Measurements from ENCODE around the gene OR2F1.

Gene OR2F1

DNA sequence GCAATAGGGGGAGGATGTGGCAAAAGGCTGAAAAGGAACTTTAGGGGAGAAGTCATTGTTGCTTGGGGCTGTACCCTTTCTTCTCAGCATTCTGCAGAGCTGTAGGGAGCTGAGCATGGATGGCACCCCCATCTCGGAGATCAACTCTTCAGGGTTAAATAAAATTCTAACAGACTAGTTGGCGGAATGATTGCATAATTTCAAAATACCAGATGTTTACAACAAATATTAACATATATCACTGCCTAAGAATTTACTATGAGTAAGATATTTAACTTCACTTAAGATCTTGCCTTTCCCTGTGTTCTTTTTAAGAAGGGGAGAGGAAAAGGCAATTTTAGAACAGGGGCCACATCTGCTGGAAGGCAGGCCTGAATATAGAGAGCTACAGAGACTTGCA is 509 bp upstream of the OR2F1 start:
- no peak for DNase-seq

DNA sequence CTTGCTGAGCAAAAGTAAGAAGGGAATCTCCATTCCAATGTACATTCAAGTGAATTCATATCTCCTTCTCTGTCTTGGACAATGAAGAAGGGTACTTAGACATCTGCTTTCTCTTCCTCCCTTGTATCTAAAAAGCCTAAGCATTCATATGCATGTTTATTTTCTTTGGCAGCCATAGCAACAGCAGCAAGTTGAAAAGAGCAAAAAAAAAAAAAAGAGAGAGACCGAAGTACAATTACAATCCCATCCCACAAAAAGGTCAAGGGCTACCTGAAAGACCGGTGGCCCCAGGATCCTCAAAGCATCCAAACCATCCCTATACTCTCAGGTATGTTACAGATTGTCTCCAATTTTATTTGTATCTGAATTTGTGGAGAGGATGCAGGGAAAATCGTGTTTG is 4.1 kb downstream of the OR2F1 start:
- DNase-seq, result no peak

DNA sequence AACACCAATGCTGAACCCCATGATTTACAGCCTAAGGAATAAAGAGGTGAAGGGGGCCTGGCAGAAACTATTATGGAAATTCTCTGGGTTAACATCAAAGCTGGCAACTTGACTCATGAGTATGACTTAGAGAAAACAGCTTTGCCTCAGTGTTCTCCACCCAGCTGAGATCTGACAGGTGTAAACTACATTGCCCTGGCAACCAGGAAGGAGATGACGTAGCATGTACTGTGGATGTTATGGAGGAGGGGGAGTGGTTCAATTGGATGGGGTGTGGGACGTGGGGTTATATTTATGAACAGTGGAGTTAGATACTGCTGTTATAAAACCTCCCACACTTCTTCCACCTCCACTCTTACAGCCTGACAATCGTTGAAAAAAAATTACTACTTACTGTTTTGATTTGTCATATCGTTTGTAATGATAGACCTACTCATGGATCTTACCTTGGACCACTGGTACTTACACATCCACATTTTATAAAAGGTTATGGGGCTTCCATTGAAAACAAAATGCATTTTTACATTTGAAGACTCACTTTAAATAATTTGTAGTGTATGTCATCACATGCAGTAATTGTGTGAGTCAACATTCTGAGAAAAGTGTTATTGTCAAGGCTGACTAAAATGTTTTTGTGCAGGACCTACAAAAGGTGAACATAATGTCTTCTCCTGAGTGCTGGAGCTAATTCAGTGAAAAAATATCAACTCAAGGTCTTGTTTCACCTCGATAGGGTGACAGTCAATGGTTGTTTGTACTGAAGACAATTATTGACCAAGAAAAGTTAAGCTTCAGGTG is 6.4 kb downstream of the OR2F1 start:
- DNase-seq, result no peak

DNA sequence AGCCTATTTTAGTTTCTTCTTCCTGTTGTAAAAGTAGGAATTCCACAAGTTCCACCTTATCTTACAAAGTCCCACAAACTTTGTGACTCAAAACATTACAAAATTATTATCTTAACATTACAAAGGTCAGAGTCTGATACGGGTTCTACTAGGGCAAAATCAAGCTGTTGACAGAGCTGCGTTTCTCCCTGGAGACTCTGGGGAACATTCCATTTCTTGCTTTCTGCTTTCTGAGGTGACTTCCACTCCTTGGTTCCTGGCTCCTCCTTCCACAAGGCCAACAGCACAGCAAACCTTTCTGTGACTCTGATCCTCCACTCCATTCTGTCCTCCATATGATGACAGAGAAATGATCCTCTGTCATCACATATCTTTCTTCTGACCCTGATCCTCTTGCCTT is 10.6 kb downstream of the OR2F1 start:
- no peak for DNase-seq

DNA sequence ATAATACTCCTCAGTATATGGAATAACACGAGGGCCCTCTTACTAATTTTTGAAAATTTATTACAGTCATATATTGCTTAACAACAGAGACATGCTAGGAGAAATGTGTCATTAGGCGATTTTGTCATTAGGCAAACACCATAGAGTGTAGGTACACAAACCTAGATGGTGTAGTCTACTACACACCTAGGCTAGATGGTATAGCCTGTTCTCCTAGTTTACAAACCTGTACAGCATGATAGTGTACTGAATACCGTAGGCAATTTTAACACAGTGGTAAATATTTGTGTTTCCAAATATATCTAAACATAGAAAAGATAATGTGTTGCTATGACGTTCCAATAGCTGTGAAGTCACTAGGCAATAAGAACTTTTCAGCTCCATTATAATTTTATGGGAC is 12.8 kb downstream of the OR2F1 start:
- no peak for DNase-seq

DNA sequence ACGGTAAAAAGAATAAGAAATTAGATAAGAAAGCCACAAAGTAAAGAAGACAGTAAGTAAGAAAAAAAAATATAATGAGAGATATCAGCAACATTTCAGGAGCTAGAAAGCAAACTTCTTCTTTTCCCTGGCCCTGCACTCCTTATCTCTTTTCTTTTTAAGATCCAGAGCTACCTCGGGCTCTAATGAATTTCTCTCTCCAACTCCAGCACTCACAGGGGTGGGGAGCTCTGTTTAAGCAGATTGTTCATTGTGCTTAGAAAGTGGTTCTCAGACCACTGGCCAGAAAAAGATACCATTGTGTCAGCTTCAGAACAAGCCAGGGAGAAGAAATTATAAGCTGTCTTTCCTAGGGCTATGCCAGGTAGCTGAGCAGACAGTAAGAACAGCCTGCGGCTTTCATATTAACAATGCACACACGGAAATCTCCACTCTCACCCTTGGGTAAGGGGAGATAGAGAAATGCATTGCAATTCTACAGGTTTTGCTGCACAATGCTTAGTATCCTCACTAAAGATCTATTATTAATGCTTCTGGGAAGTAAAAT is 19.3 kb downstream of the OR2F1 start:
- no peak for DNase-seq

DNA sequence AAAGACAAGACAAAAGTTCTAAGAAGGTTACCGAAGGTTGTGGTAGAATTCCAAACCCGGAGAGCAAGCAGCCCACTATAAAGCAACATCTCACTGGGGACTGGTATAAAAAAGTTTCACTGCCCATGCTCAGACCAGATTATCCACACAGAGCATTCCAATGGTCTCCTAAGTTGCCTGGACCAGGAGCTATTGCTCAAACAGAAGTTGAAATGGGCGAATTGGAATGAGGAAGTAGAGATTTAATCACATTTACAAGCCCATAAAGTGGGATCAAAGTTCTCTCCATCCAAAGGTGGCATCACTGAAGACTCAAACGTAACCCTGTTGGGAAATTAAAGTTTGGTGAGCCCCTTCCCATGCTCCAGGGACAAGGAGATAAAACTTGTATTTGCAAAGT is 19.8 kb downstream of the OR2F1 start:
- DNase-seq, result no peak

DNA sequence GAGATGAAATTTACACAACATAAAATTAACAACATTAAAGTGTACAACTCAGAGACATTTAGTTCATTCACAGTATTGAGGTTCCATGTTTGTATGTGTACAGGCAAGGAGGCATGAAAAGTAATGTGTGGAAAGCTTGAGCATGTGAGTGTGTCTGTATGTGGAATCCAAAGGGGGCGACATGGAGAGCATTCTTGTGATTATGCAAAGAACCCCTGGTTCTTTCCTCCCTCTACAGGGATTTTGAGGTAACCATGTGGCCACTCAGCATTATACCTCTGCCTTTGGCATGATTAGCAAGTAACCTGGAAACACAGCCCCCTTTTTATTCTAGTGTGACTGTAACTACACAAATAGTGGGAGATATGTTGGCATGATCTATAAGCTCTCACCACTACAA is 21.0 kb downstream of the OR2F1 start:
- DNase-seq, result no peak

DNA sequence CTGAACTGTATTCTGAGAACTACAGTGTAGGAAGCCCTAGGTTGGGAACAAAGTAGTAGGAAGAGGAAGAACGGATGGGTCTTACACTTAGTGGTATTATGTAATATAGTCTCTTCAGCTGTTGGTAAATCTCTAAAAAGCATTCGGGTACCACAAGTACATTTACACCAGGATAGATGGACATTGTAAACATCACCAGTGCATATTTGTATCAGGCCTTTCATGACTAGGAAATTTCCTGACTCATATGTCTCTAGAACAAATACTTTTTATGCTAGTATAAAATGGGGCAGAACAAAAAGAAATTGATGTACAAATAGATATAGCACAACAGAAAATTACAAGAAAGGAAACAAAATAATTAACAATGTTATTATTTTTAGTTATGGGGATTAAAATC is 23.9 kb downstream of the OR2F1 start:
- DNase-seq, result no peak

DNA sequence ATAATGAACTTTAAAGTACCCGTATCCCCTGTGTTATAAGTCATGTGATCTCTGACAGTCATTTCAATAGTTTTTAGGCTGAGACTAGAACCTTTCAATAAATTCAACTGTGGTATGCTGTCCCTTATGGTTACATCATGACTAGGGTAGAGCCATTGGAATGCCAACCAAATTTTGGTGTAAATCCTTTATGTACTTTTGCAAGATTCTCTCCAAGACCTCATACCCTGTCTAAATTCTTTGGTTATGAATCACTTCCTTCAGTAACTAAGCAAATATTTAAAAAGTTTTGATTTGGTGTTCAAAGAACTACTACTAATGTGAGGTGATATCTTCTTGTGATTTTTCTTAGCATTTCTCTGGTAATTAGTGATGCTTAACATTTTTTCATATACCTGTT is 24.7 kb downstream of the OR2F1 start:
- DNase-seq, result no peak

DNA sequence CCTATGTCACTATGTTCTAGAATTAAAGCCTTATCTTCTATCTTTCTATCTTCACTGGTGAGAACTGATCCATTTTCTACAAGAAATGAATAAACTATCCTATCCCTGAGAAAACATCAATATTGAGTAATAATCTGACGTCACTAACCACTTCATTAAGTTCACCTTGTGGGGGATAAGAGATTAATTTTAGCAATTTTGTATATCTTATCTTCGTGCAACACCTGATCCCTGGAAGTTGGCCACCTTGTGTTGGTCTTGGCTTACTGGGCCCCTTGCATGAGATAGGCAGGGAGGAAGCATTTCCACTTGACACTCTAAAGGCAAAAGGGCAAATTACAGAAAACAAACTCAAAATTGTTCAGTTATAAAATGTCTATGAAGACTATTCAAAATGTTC is 25.4 kb downstream of the OR2F1 start:
- DNase-seq, result no peak

DNA sequence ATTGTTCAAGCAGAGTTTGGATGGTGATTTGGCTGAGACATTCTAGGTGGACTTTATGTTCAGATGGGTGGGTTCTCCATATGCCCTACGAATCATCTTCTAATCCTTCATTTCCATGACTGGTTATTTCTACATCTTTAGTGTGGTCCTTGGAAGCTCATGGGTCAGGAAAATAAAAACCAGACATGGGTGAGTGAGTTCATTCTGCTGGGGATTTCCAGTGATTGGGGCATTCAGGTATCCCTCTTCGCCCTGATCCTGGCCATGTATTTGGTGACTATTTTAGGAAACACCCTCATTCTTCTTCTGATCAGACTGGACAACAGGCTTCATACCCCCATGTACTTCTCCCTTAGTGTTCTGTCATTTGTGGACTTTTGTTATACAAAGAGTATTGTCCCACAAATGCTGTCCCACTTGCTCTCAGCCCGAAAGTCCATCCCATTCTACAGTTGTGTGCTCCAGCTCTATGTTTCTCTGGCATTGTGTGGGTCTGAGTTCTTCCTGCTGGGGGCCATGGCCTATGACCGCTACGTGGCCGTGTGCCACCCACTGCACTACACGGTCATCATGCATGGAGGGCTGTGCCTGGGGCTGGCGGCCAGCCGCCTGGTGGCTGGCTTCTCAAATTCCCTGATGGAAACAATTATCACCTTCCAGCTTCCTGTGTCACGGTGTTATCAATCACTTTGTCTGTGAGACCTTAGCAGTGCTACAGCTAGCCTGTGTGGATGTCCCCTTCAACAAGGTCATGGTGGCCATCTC is 26.3 kb downstream of the OR2F1 start:
- DNase-seq, result no peak

DNA sequence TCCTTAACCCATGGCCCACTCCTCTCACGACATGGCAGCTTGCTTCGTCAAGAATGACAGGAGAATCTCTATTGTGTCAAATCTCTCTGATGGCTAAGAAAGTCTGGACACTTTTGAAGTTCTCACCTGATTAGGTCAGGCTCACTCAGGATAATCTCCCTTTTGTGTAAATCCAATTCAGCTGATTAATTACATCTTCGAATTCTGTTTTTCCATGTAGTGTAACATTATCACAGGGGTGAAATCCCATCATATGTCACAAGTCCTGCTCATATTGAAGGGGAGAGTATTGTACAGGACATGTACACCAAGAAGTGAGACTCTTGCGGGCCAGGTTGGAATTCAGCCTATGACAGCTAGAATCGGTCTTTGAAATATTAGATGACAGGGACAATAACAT is 29.3 kb downstream of the OR2F1 start:
- DNase-seq, result no peak

DNA sequence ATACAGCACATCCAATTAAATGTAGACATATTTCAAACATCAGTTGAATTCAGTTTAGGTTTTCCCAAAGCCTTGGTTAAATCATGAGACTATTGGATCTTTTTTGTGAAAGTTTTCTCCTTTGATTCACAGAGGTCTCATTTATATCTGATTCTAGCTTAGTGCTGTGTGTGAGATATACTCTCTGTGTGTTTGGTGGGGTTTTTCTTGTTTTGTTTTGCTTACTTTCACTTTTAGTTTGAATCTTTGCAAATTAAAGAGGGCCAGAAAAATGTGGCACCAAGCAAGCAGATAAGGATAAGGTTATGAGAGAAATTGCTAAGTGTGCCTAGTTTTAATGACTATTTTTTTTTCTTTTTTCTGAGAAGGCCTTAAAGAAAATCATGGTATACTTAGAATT is 32.9 kb downstream of the OR2F1 start:
- DNase-seq, result no peak

DNA sequence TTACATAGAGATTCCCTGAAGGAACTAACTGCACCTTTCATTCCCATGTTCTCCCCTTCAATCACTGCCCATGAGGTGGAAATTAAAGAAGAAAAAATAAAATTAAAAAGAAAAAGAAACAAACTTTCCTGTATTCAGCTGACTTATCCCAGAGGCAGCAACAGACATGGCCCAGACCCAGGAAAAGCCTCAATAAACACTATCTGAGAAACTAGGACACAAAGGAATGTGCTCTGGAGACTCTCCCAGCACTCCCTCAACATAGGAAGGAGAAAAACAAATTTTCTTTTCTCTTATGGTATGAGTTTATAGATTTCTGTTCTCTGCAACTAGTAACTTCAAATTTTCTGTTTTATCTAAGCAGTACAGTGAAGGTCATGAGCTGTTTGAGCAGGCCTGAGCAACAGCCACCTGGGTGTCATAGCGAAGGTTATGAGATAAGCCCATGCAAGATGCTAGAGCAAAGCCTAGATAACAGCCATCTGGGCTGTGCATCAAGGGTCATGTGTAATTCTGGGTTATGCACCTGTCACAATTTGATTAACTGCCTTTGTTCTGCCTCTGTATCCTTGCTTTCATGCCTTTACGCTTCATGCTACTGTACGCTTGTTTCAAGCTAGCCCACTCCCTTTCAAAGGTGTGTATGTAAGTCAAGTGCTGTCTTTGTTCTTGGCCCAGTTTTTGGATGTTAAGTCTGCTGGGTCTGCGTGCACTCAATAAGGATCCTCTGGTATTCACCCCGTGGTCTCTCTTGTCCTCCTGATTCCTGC is 34.5 kb downstream of the OR2F1 start:
- no peak for DNase-seq

DNA sequence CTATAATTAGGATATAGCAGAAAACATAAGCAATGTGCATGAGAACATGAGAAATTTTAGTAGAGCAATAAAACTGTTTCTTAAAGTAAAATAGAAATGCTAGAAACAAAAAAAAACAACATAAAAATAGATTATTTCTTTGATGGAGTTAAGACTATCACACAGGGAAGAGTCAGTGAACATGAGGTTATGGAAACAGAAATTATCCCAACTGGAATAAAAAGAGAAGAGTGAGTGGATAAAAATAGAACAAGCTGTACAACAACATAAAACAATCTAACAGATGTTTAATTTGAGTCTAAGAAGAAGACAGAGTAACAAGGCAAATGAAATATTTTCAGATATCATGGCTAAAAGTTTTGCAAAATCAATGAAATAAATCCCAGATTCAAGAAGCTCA is 38.0 kb downstream of the OR2F1 start:
- no peak for DNase-seq

DNA sequence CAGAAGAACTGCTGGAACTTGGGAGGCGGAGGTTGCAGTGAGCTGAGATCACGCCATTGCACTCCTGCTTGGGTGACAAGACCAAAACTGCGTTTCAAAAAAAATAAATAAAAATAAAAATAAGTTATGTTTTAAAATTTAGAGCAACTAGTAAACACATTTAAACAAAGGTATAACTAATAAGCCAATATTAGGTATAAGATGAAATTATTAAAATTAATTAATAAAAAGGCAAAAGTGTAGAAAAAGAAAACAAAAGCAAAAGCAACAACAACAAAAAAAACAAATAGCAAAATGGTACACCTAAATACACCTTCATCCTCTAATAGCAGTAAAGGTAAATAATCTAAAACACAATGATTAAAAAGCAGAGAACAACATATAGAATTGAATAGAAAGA is 39.3 kb downstream of the OR2F1 start:
- DNase-seq, result no peak

DNA sequence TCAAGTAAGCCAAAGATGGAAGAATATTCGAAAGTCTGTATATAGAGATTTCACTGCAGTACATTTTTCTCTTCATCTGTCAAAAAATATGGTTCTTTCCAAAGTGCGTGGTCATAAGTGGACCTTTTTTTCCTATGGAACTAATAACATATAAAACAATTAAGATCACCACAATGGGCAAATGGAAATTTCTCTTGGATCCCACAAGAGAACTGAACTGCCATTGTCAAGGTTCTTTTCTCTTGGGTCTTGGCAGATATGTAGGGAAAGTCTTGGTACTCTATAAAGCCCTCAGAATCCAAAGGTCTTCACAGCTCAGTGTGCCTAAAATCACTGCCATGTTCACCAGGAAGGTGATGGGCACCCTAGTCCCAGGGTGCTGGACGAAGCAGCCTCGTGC is 45.4 kb downstream of the OR2F1 start, which contains the start of gene OR6B1:
Gene OR6B1, plus strand, starts transcription at position 301 of the 400 bp plus-strand sequence. CDS start 3,677 bp downstream, outside the sequence.
- no peak for DNase-seq

DNA sequence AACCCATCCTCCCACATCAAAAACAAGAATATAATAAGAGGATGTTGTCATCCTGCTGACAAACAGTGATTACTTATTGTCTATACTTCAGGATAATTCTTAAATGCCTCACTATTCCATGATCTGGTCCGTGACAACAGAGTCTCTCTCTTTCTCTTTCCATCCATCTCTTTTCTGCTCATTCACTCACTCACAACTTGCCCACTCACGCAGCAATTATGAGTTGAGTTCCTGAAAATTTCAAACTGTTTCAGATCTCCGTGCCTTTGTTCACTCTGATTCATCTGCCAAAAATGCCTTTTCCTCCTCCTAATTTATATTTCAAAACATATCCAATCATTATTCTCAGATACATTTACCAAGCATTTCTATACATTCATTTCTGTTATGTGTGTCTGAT is 46.9 kb downstream of the OR2F1 start:
- no peak for DNase-seq

DNA sequence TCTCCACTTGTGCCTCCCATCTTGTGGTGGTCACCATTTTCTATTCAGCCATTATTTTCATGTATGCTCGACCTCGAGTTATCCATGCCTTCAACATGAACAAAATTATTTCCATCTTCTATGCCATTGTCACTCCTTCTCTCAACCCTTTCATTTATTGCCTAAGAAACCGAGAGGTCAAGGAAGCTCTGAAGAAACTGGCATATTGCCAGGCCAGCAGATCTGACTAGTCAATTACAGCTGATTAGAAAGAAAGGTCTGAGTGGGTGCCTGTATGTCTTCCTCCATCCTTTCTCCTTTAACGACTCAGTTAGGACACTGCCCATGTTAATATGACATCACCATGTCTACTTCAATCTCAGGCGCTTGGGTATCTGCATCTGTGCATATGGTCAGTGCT is 50.1 kb downstream of the OR2F1 start:
- DNase-seq, result no peak

DNA sequence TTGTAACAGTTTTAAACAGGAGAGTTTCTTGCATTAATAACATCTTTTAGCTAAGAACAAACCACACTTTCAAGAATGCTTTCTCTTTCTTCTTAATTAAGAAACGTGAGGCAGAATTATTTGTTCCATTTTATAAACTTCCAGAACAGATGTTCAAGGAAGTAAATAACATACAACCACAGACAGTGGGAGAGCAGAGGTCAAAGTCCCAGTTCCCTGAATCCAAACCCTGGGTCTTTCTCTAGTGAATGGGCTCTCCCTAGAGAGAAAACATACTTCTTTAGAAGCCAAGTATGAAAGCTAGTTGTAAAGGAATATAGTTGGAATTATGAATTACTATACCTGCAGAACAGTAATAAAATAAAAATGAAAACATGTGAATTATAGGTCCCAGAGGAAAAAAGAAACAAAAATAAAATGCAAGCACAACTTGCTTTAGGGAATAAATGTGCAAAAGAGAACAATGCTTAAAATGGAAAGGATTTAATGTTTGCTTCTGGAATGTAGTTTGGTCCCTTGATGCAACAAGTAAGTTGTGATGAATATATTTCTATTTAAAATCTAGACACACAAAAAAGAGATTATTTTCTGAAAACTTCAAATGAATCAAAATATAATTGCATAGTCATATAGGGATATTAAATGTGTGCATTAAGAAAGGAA is 51.5 kb downstream of the OR2F1 start:
- DNase-seq, result no peak

DNA sequence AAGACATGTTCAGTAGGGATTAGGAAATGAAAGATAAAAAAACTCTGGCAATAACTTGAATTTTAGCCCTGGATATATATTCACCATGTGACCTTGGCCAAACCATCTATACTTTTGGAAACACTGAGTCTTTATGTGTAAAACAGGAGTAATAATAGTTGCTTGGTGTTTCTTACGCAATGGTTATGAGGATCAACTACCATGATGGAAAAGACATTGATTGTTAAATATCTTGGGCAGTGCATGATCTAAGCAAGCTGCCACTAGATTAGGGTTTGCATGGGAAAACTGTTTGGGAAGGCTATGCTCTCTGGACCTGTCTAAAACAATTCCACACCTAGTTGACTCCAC is 52.0 kb downstream of the OR2F1 start:
- DNase-seq, result no peak

DNA sequence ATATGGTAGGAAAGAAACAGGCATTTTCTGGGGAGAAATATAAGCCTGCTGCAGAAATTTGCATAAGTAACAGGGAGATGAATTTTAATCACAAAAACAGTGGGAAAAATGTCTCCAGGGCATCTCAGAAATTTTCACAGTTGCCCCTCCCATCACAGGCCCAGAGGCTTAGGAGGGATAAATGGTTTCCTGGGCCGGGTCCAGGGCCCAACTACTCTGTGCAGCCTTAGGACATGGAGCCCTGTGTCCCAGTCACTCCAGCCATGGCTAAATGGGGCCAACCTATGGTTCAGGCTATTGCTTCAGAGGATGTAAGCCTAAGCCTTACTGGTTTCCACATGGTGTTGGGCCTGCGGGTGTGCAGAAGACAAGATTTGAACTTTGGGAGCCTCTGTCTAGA is 54.7 kb downstream of the OR2F1 start:
- DNase-seq, result no peak

Measured in femur (tissue), 1 donor.